Astrocyte (in vitro differentiated cells and primary cell): ENCODE results near the gene HNRNPU.

Source experiments
- CTCF ChIP-seq: IDR thresholded peaks from 2 replicates; pipeline ENCODE4 v1.5.1; 2011; ENCODE audit warnings: low read depth, mild to moderate bottlenecking, inconsistent platforms, low read length, moderate library complexity; ENCODE audit not compliant: insufficient read depth
- EZH2 ChIP-seq: IDR thresholded peaks from 2 replicates; pipeline ENCODE4 v1.6.1; 2012; ENCODE audit warnings: mild to moderate bottlenecking, low read length, inconsistent platforms; ENCODE audit not compliant: insufficient read depth

- no peak for TF ChIP-seq CTCF
- no peak for TF ChIP-seq EZH2
Measured at GRCh38 chr1:244862699-244863490, 1.4 kb downstream of the HNRNPU start.
